K562 (cell line): ENCODE data around the gene NFIB. TPM values are rescaled to one million over a fixed set of nuclear protein-coding genes. Genes with fewer than 3 reads are reported as not detected.

Experiments used
- ATAC-seq: fragments of 200-7000 bp; cut with Tn5 transposase; 3 replicates; pipeline ENCODE4 v1.9.1; 2020; ENCODE audit warnings: moderate library complexity
- BruUV-seq: library from RNA; stranded (reverse); fragments of 400-500 nt; replicated peaks from 2 replicates; lab custom pipeline; 2021; lab: Mats Ljungman, UMichigan
- CTCF ChIA-PET: fragments of 300-600 bp; formaldehyde crosslinking; extraction: SDS; loops from one replicate; lab custom pipeline; 2021; ENCODE audit warnings: low intra/inter-chr PET ratio; lab: Yijun Ruan, JAX
- POLR2A ChIA-PET: fragments of 300-600, 350-650 bp; sonication (Branson Sonifier 250); formaldehyde crosslinking; extraction: SDS; loops from one replicate; lab custom pipeline; 2021; ENCODE audit warnings: antibody characterized with exemption, inconsistent platforms; lab: Yijun Ruan, JAX
- DNase-seq, 4 experiments: peaks; one replicate each; pipeline versions ENCODE4 v3.0.0 to v3.0.0-alpha.2; 2011 to 2018; ENCODE audit warnings: low spot score in 3 of 4, mixed read lengths in 3 of 4; ENCODE audit errors: extremely low read depth in 1 of 4
- FAIRE-seq: peaks from 2 replicates; lab custom pipeline; 2011; peaks lifted over from hg19 to GRCh38; lab: Jason Lieb, UNC
- H2AFZ ChIP-seq: 2 replicates; pipeline ENCODE4 v1.6.0; 2011; ENCODE audit warnings: low read depth, low read length, control low read depth, inconsistent platforms
- H3K27ac ChIP-seq: fragments of 200-600 bp; 3 replicates; pipeline ENCODE4 v1.8.0; 2011; ENCODE audit warnings: low read depth, mild to moderate bottlenecking, control low read depth, inconsistent platforms, low read length, moderate library complexity, mixed read lengths; ENCODE audit errors: extremely low read depth
- H3K27me3 ChIP-seq, 2 experiments: fragments of 300-600 bp in 1 of 2; 2 replicates in 1 of 2; 3 replicates in 1 of 2; pipeline versions ENCODE4 v1.6.0 to v1.8.0; 2011; ENCODE audit warnings: inconsistent platforms in 2 of 2, low read length in 2 of 2, mild to moderate bottlenecking in 1 of 2, mixed read lengths in 1 of 2, moderate library complexity in 1 of 2; ENCODE audit not compliant: control insufficient read depth in 2 of 2, insufficient read depth in 2 of 2
- H3K36me3 ChIP-seq: fragments of 300-600 bp; 3 replicates; pipeline ENCODE4 v1.8.0; 2011; ENCODE audit warnings: mild to moderate bottlenecking, low read length, inconsistent platforms; ENCODE audit not compliant: control insufficient read depth, insufficient read depth
- H3K4me1 ChIP-seq, 2 experiments: fragments of 200-600 bp in 1 of 2; replicated peaks in 1 of 2; 2 replicates in 1 of 2; 3 replicates in 1 of 2; pipeline versions ENCODE4 v1.5.1 to v1.8.0; 2011; ENCODE audit warnings: inconsistent platforms in 2 of 2, low read length in 2 of 2, mild to moderate bottlenecking in 1 of 2, mixed read lengths in 1 of 2, moderate library complexity in 1 of 2; ENCODE audit not compliant: control insufficient read depth in 2 of 2, insufficient read depth in 2 of 2
- H3K4me2 ChIP-seq: 2 replicates; pipeline ENCODE4 v1.6.1; 2011; ENCODE audit warnings: low read length, control low read depth, inconsistent platforms, mixed read lengths; ENCODE audit not compliant: insufficient read depth
- H3K4me3 ChIP-seq: fragments of 200-600 bp; sonication (generic), shearing (Covaris generic); 2 replicates; pipeline ENCODE4 v1.5.1; 2016; ENCODE audit warnings: control low read depth, inconsistent platforms
- H3K79me2 ChIP-seq: fragments of 200-600 bp; 3 replicates; pipeline ENCODE4 v1.8.0; 2011; ENCODE audit warnings: low read length, inconsistent platforms; ENCODE audit not compliant: control insufficient read depth, insufficient read depth
- H3K9ac ChIP-seq, 2 experiments: 2 replicates each; pipeline versions ENCODE4 v1.6.0 to v1.6.1; 2011; ENCODE audit warnings: low read depth in 2 of 2, low read length in 2 of 2, control low read depth in 1 of 2, inconsistent platforms in 1 of 2, mild to moderate bottlenecking in 1 of 2, mixed read lengths in 1 of 2; ENCODE audit not compliant: insufficient read depth in 1 of 2
- H3K9me1 ChIP-seq: one replicate; pipeline ENCODE4 v1.6.0; 2011; ENCODE audit warnings: inconsistent platforms, mild to moderate bottlenecking, low read length, moderate library complexity; ENCODE audit not compliant: control insufficient read depth, insufficient read depth
- H3K9me3 ChIP-seq: replicated peaks from 2 replicates; pipeline ENCODE4 v1.5.1; 2011; ENCODE audit warnings: low read depth, low read length, inconsistent platforms; ENCODE audit not compliant: control insufficient read depth, insufficient read depth
- H4K20me1 ChIP-seq: replicated peaks from 2 replicates; pipeline ENCODE4 v1.6.1; 2011; ENCODE audit warnings: low read length, inconsistent platforms, mixed read lengths; ENCODE audit not compliant: control insufficient read depth, insufficient read depth
- GTF2F1 ChIP-seq: IDR thresholded peaks from 2 replicates; pipeline ENCODE4 v1.6.1; 2011; ENCODE audit warnings: low read depth, low read length, improper control_type of control experiment
- LCOR ChIP-seq: sonication (generic); formaldehyde crosslinking; IDR thresholded peaks from 2 replicates; pipeline ENCODE4 v1.8.0; 2022; ENCODE audit warnings: mild to moderate bottlenecking, missing genetic modification reagents
- MED1 ChIP-seq: sonication (generic); formaldehyde crosslinking; IDR thresholded peaks from 2 replicates; pipeline ENCODE4 v1.8.1; 2023; ENCODE audit warnings: missing genetic modification reagents, borderline replicate concordance
- TCF7 ChIP-seq: sonication (generic); IDR thresholded peaks from 2 replicates; pipeline ENCODE4 v1.6.1; 2016; ENCODE audit warnings: antibody characterized with exemption, borderline replicate concordance
- TFE3 ChIP-seq: fragments of 450-650 bp; formaldehyde crosslinking; IDR thresholded peaks from 2 replicates; pipeline ENCODE4 v1.4.0; 2020; ENCODE audit warnings: mild to moderate bottlenecking, mixed read lengths
- ZNF551 ChIP-seq: fragments of 250-450 bp; sonication (Bioruptor Pico); IDR thresholded peaks from 2 replicates; pipeline ENCODE4 v1.5.0; 2021; ENCODE audit warnings: mild to moderate bottlenecking, moderate library complexity
- WGBS: fragments of 100-300 bp; shearing (Covaris generic); methylation state at CpG from one replicate; pipeline ENCODE4 v1.1.6; 2016; ENCODE audit warnings: low coverage, mixed read lengths; ENCODE audit not compliant: insufficient coverage; ENCODE audit errors: missing lambda C conversion rate; 5-methylcytosine and 5-hydroxymethylcytosine counted together
- in situ Hi-C: fragments of 300-500 bp; cut with MboI; formaldehyde crosslinking; loops from 4 replicates; pipeline ENCODE4 v1.15.0; 2018; ENCODE audit warnings: inconsistent platforms, mixed read lengths
- intact Hi-C: fragments of 100-400 bp; cut with micrococcal nuclease; formaldehyde crosslinking; loops from 2 replicates; pipeline ENCODE4 v1.14.2; 2022
- polyA plus RNA-seq, 8 experiments: library from polyadenylated mRNA; depleted of rRNA in 4 of 8; stranded (reverse) in 5 of 8; unstranded in 3 of 8; fragments of >200 nt; fragmentation: Nextera tagmentation in 2 of 8; fragmentation: Illumina TruSeq in 1 of 8; extraction: Ambion mirVana in 2 of 8; extraction: Trizol in 1 of 8; gene quantifications; 2 replicates each; pipeline versions ENCODE4 v1.2.1 to v1.2.3, GENCODE V29; 2011 to 2014; ENCODE audit warnings: inconsistent platforms in 1 of 8, missing spikeins in 1 of 8
- total RNA-seq, 7 experiments: library from RNA; depleted of rRNA in 6 of 7; stranded (reverse); fragments of >200 nt in 6 of 7; fragmentation: Illumina TruSeq in 2 of 7; extraction: Trizol in 2 of 7; gene quantifications; 2 replicates each; pipeline versions ENCODE4 v1.2.1 to v1.2.3, GENCODE V29; 2011 to 2021; ENCODE audit warnings: low replicate concordance in 1 of 7

NFIB gene
- total and polyA plus RNA-seq, 9 of the 15 experiments (the other 6 are each of a cell fraction or from before 2014, with no cell fraction given) = 1.2 to 3.3 (median 1.9) TPM

- H2AFZ ChIP-seq = no peak overlapping the region
- POLR2A ChIA-PET = interaction anchor here (0.8 kb wide), 1 partner anchor 16 kb away, joined by 4 read pairs; no protein-coding TSS in a partner anchor
- ATAC-seq (no peak), FAIRE-seq (no peak)
- no peaks in the 10 kb centered on the region for H4K20me1 ChIP-seq
- in situ Hi-C loops = no loop called here
- no peak for TF ChIP-seq LCOR (CRISPR knock-in tag)
- TF ChIP-seq TFE3 = no peak
- TF ChIP-seq, all 486 proteins: peak for 0
- 28% methylated on average over 4 of the region's 4 CpGs for WGBS
- Histone ChIP-seq H3K9me3 (no peaks in the 10 kb centered on the region), H3K4me1 (no peaks in the 10 kb centered on the region), H3K36me3 (no peaks in the 10 kb centered on the region), H3K9ac (no peak overlapping the region), H3K79me2 (no peaks in the 10 kb centered on the region), H3K9me1 (no peaks in the 10 kb centered on the region), H3K27me3 (no peaks in the 10 kb centered on the region), H3K4me2 (no peak overlapping the region), H3K4me3 (no peak overlapping the region), H3K27ac (no peak overlapping the region)
- intact Hi-C loops = loop anchor here (10.0 kb wide), 1 partner anchor 49 kb away; no protein-coding TSS in a partner anchor
- CTCF ChIA-PET = no interaction called here
- DNase-seq = no peak
- BruUV-seq = no TSS peak
These were observed 148.4 kb downstream of the NFIB start for GRCh38 chr9:14165376-14166035.

GRCh38 chr9:14164908-14165307 is 149.0 kb downstream of the NFIB start:
- Histone ChIP-seq H2AFZ (no peak overlapping the region), H3K9me1 (no peaks in the 10 kb centered on the region), H3K27me3 (no peaks in the 10 kb centered on the region), H3K9ac (no peak overlapping the region), H4K20me1 (no peaks in the 10 kb centered on the region), H3K36me3 (no peaks in the 10 kb centered on the region), H3K79me2 (no peaks in the 10 kb centered on the region), H3K4me1 (no peaks in the 10 kb centered on the region), H3K4me2 (no peak overlapping the region), H3K27ac (no peak overlapping the region), H3K4me3 (no peak overlapping the region)
- in situ Hi-C loops = no loop called here
- DNase-seq = no peak
- no peak for ATAC-seq
- POLR2A ChIA-PET = no interaction called here
- BruUV-seq = no TSS peak
- no peak for FAIRE-seq
- TF ChIP-seq MED1 (CRISPR knock-in tag) = no peak
- TF ChIP-seq TFE3 = no peak
- no peak for TF ChIP-seq ZNF551 (CRISPR knock-in tag)
- TF ChIP-seq GTF2F1 = no peak
- no peak for TF ChIP-seq TCF7
- TF ChIP-seq, all 486 proteins: peak for 0
- intact Hi-C loops = loop anchor here (10.0 kb wide), 1 partner anchor 50 kb away; no protein-coding TSS in a partner anchor
- CTCF ChIA-PET = no interaction called here
- H3K9me3 ChIP-seq = no peaks in the 10 kb centered on the region
- WGBS = 0% methylated on average over 1 of the region's 1 CpG
